OCI-LY1 (cell line): ENCODE measurements around the gene SNRNP27.

Experiments used
- H2AFZ ChIP-seq: fragments of 200-600 bp; sonication (generic), shearing (Covaris generic); 2 replicates; pipeline ENCODE4 v1.6.0; 2014; ENCODE audit warnings: antibody characterized with exemption, mild to moderate bottlenecking, low read length
- H3F3A ChIP-seq: fragments of 200-600 bp; sonication (generic), shearing (Covaris generic); 2 replicates; pipeline ENCODE4 v1.6.0; 2014; ENCODE audit warnings: mild to moderate bottlenecking, antibody characterized with exemption, low read length, moderate library complexity; ENCODE audit not compliant: insufficient read depth
- H3K27ac ChIP-seq: fragments of 200-600 bp; sonication (generic); 2 replicates; pipeline ENCODE4 v1.5.1; 2014; ENCODE audit warnings: low read length, mixed run types, mild to moderate bottlenecking, low read depth; ENCODE audit not compliant: poor library complexity, severe bottlenecking
- H3K27me3 ChIP-seq: fragments of 200-600 bp; sonication (generic); 2 replicates; pipeline ENCODE4 v1.6.0; 2014; ENCODE audit warnings: antibody characterized with exemption, mild to moderate bottlenecking, low read length, moderate library complexity; ENCODE audit not compliant: insufficient read depth
- H3K36me3 ChIP-seq: fragments of 200-600 bp; sonication (generic); 2 replicates; pipeline ENCODE4 v1.6.1; 2014; ENCODE audit warnings: mild to moderate bottlenecking, antibody characterized with exemption, low read length, moderate library complexity, mixed read lengths; ENCODE audit not compliant: insufficient read depth
- H3K4me1 ChIP-seq: fragments of 200-600 bp; sonication (generic); 2 replicates; pipeline ENCODE4 v1.5.1; 2014; ENCODE audit warnings: mild to moderate bottlenecking, low read length, moderate library complexity; ENCODE audit not compliant: insufficient read depth, severe bottlenecking
- H3K4me2 ChIP-seq: fragments of 200-600 bp; sonication (generic), shearing (Covaris generic); 2 replicates; pipeline ENCODE4 v1.6.1; 2014; ENCODE audit warnings: low read length
- H3K4me3 ChIP-seq: fragments of 200-600 bp; sonication (generic); 2 replicates; pipeline ENCODE4 v1.5.1; 2014; ENCODE audit warnings: low read length, low read depth, mild to moderate bottlenecking, mixed read lengths; ENCODE audit not compliant: poor library complexity, severe bottlenecking
- H3K79me2 ChIP-seq: fragments of 200-600 bp; shearing (Covaris generic); 2 replicates; pipeline ENCODE4 v1.6.1; 2016; ENCODE audit warnings: mixed run types, low read length, mixed read lengths; ENCODE audit not compliant: insufficient read depth
- H3K9ac ChIP-seq: fragments of 200-600 bp; sonication (generic), shearing (Covaris generic); 2 replicates; pipeline ENCODE4 v1.6.1; 2014; ENCODE audit warnings: mild to moderate bottlenecking, low read length, mixed read lengths
- H3K9me2 ChIP-seq: fragments of 200-600 bp; sonication (generic), shearing (Covaris generic); 2 replicates; pipeline ENCODE4 v1.6.1; 2014; ENCODE audit warnings: low read depth, mild to moderate bottlenecking, low read length, mixed read lengths
- H3K9me3 ChIP-seq: fragments of 200-600 bp; shearing (Covaris generic); 2 replicates; pipeline ENCODE4 v1.6.1; 2014; ENCODE audit warnings: low read length, mixed read lengths
- H4K20me1 ChIP-seq: fragments of 200-600 bp; sonication (generic), shearing (Covaris generic); 2 replicates; pipeline ENCODE4 v1.6.0; 2016; ENCODE audit warnings: mild to moderate bottlenecking, low read length; ENCODE audit not compliant: insufficient read depth
- CTCF ChIP-seq: fragments of 200-600 bp; sonication (generic), shearing (Covaris generic); IDR thresholded peaks from 2 replicates; pipeline ENCODE4 v1.5.1; 2017; ENCODE audit warnings: mild to moderate bottlenecking, antibody characterized with exemption, low read length, moderate library complexity, mixed read lengths
- EZH2 ChIP-seq: fragments of 200-600 bp; sonication (generic), shearing (Covaris generic); IDR thresholded peaks from 2 replicates; pipeline ENCODE4 v1.8.0; 2017; ENCODE audit warnings: borderline replicate concordance, mixed run types, mild to moderate bottlenecking, antibody characterized with exemption, low read length, moderate library complexity, mixed read lengths

Gene SNRNP27

DNA sequence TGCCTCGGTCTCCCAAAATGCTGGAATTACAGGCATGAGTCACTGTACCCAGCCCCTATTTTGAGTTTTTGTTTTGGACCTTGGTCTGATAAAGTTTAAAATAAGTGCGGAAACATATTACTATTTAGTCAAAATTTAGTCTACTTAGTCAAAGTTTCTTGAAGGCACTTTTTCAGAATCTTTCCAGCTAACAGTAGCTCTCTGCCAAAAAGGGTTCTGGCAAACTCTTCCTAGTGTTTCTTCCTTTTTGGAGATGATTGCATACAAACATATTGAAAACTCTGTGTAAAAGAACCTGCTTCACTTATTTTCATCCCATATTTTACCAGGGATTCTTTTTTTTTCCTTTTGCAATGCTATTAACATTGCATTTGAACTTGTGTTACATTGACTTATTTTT, 35.5 kb upstream of the SNRNP27 start:
- Histone ChIP-seq H3K27ac (no peak overlapping the region), H4K20me1 (no peaks in the 10 kb centered on the region), H3F3A (no peaks in the 10 kb centered on the region), H3K4me1 (no peaks in the 10 kb centered on the region), H3K27me3 (no peaks in the 10 kb centered on the region), H3K9me3 (no peaks in the 10 kb centered on the region), H3K9ac (no peak overlapping the region), H2AFZ (no peak overlapping the region), H3K4me3 (no peak overlapping the region), H3K36me3 (peaks cover 12% of the 10 kb centered on the region; the same call in 1 of the 2 replicates), H3K79me2 (no peaks in the 10 kb centered on the region), H3K9me2 (no peaks in the 10 kb centered on the region), H3K4me2 (no peak overlapping the region)
- TF ChIP-seq EZH2 (no peak), CTCF (no peak)

DNA sequence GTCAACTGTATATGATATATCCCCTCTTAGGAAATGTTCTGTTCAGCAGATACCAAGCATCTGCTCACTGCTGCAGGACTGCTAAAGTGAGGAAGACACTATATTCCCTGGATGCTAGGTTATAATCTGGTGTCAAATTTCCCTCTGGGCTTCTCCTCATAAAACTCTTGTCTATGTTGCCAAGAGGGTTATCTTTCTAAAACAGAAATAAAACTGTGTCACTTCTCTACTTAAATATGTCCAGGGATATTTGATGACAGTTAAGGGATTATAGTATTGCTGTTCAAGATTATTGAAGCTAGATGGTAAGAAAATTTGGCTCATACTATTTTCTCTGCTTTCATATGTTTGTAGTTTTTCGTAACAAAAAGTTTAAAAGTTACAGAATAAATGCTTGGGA, 30.5 kb upstream of the SNRNP27 start:
- H3K4me1 ChIP-seq, result no peaks in the 10 kb centered on the region
- H3K36me3 ChIP-seq, result peaks cover 35% of the 10 kb centered on the region
- H3K9ac ChIP-seq, result no peak overlapping the region
- no peak overlapping the region for H3K4me3 ChIP-seq
- no peaks in the 10 kb centered on the region for H4K20me1 ChIP-seq
- H3K9me2 ChIP-seq, result no peaks in the 10 kb centered on the region
- no peaks in the 10 kb centered on the region for H3K9me3 ChIP-seq
- TF ChIP-seq EZH2 (no peak), CTCF (no peak)
- H3K27me3 ChIP-seq, result no peaks in the 10 kb centered on the region
- no peak overlapping the region for H2AFZ ChIP-seq
- H3K79me2 ChIP-seq, result no peaks in the 10 kb centered on the region
- no peak overlapping the region for H3K4me2 ChIP-seq
- no peaks in the 10 kb centered on the region for H3F3A ChIP-seq
- no peak overlapping the region for H3K27ac ChIP-seq

DNA sequence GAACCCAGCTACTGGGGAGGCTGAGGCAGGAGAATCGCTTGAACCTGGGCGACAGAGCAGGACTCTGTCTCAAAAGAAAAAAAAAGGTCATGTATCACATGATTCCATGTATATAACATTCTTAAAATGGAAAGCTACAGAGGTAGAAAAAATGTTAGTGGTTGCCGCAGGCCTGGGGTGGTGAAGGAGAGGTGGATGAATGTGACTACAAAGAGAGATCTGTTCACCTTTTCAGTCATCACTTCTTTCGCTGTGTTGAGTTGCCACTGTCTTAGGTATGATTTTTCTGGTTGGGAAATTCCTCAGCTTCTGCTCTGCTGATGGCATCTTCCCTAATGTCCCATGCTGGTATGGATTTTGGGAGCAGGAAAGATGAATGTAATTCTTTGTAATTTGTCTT, 5.3 kb upstream of the SNRNP27 start:
- Histone ChIP-seq H4K20me1 (no peaks in the 10 kb centered on the region), H3K9ac (no peak overlapping the region)
- no peak for TF ChIP-seq EZH2
- TF ChIP-seq CTCF, result no peak

More for the DNA sequence above, 5.3 kb upstream of the SNRNP27 start:
- Histone ChIP-seq H3K4me3 (no peak overlapping the region), H3K4me2 (no peak overlapping the region), H2AFZ (no peak overlapping the region), H3K36me3 (no peaks in the 10 kb centered on the region; the same call in 1 of the 2 replicates), H3K9me2 (no peaks in the 10 kb centered on the region), H3K27me3 (peaks cover 3% of the 10 kb centered on the region; the same call in 1 of the 2 replicates), H3K79me2 (no peaks in the 10 kb centered on the region), H3F3A (no peaks in the 10 kb centered on the region), H3K4me1 (peaks cover 3% of the 10 kb centered on the region), H3K27ac (no peak overlapping the region), H3K9me3 (0 out of 2 replicates have a peak, but pooled peaks cover 5% of the 10 kb centered on the region)
